Esophagus muscularis mucosa (tissue), 4 donors: Measurements from ENCODE around the gene DYTN. TPM values are rescaled to one million over a fixed set of nuclear protein-coding genes. Genes with fewer than 3 reads are reported as not detected.

Experiments
- DNase-seq: peaks from one replicate; pipeline ENCODE4 v3.0.0-alpha.2; 2017; ENCODE audit errors: extremely low spot score
- H3K27ac ChIP-seq, 4 donors: fragments of 200-600 bp; sonication (generic); replicated peaks in 1 of 4; 1 replicate in 3 of 4; 2 replicates in 1 of 4; pipeline ENCODE4 v1.5.1; 2016 to 2019; ENCODE audit warnings: mild to moderate bottlenecking in 1 of 4
- H3K27me3 ChIP-seq, 4 donors: fragments of 200-600 bp; sonication (generic); one replicate each; pipeline versions ENCODE4 v1.5.1 to v1.6.0; 2016 to 2019
- H3K36me3 ChIP-seq, 4 donors: fragments of 200-600 bp; sonication (generic); one replicate each; pipeline ENCODE4 v1.5.1; 2016 to 2019
- H3K4me1 ChIP-seq, 4 donors: fragments of 200-600 bp; sonication (generic); one replicate each; pipeline ENCODE4 v1.5.1; 2016 to 2019
- H3K4me3 ChIP-seq, 4 donors: fragments of 200-600 bp; sonication (generic); 1 replicate in 2 of 4; 2 replicates in 2 of 4; pipeline ENCODE4 v1.5.1; 2016 to 2019; ENCODE audit warnings: mild to moderate bottlenecking in 4 of 4, moderate library complexity in 1 of 4
- H3K9me3 ChIP-seq, 4 donors: fragments of 200-600 bp; sonication (generic); 1 replicate in 3 of 4; 2 replicates in 1 of 4; pipeline ENCODE4 v1.5.1; 2016 to 2019
- CTCF ChIP-seq, 3 experiments: fragments of 200-600 bp in 2 of 3; fragments of 450-650 bp in 1 of 3; sonication (generic) in 2 of 3; IDR thresholded peaks; one replicate each; pipeline ENCODE4 v1.5.1; 2017 to 2019; ENCODE audit warnings: antibody characterized with exemption in 3 of 3, mild to moderate bottlenecking in 2 of 3, moderate library complexity in 1 of 3
- EP300 ChIP-seq: sonication (generic); formaldehyde crosslinking; IDR thresholded peaks from one replicate; pipeline ENCODE4 v1.6.1; 2017; ENCODE audit warnings: antibody characterized with exemption
- POLR2A ChIP-seq: fragments of 450-650 bp; IDR thresholded peaks from one replicate; pipeline ENCODE4 v1.6.1; 2017; ENCODE audit warnings: antibody characterized with exemption, moderate library complexity, mild to moderate bottlenecking, low read depth
- POLR2AphosphoS5 ChIP-seq, 2 donors: sonication (generic); formaldehyde crosslinking; IDR thresholded peaks; one replicate each; pipeline ENCODE4 v1.6.1; 2017; ENCODE audit warnings: antibody characterized with exemption in 2 of 2
- WGBS: methylation state at CpG from one replicate; pipeline ENCODE4 v1.1.5; 2018; 5-methylcytosine and 5-hydroxymethylcytosine counted together
- intact Hi-C: fragments of 100-400 bp; cut with DNase I; formaldehyde crosslinking; loops from one replicate; pipeline ENCODE4 v1.15.1; 2023
- total RNA-seq, 4 donors: library from RNA; depleted of rRNA; stranded (reverse); fragments of >200 nt; gene quantifications; one replicate each; pipeline versions ENCODE4 v1.1.0 to v1.2.1, GENCODE V29; 2016

Gene DYTN
- total RNA-seq, 4 donors from 2014 or later = not detected

- Histone ChIP-seq H3K27me3 (peaks cover 0 to 12% (median 0%) of the 10 kb centered on the region in 4 donors), H3K4me1 (no peaks in the 10 kb centered on the region), H3K36me3 (no peaks in the 10 kb centered on the region), H3K27ac (no peak overlapping the region), H3K9me3 (no peaks in the 10 kb centered on the region), H3K4me3 (no peak overlapping the region)
- WGBS = 66% methylated on average over 1 of the region's 1 CpG
- DNase-seq = no peak
- intact Hi-C loops = no loop called here
- no peak for TF ChIP-seq POLR2AphosphoS5 (IDR thresholded peaks at IDR 0.05)
- no peak for TF ChIP-seq EP300
- TF ChIP-seq POLR2A = no peak
- no peak for TF ChIP-seq CTCF (IDR thresholded peaks at IDR 0.05)
Measured at GRCh38 chr2:206647985-206648384, 70.2 kb downstream of the DYTN start.

- intact Hi-C loops = no loop called here
- 5% methylated on average over 13 of the region's 56 CpGs for WGBS
- DNase-seq = no peak
Measured at GRCh38 chr2:206642075-206643025, 75.8 kb downstream of the DYTN start, which contains the start of gene FAM237A. Gene FAM237A (plus strand): TSS chr2:206642487. CDS start chr2:206644237, 1,750 bp downstream.

GRCh38 chr2:206641226-206641625 is 77.0 kb downstream of the DYTN start:
- 50% methylated on average over 3 of the region's 3 CpGs for WGBS
- Histone ChIP-seq H3K4me3 (no peak overlapping the region), H3K27ac (no peak overlapping the region), H3K36me3 (no peaks in the 10 kb centered on the region), H3K4me1 (peaks cover 0 to 9% (median 2%) of the 10 kb centered on the region in 4 donors), H3K27me3 (peaks cover 0 to 49% (median 14%) of the 10 kb centered on the region in 4 donors), H3K9me3 (no peaks in the 10 kb centered on the region)
- no peak for DNase-seq
- no peak for TF ChIP-seq EP300
- TF ChIP-seq POLR2A = no peak
- no peak for TF ChIP-seq CTCF (IDR thresholded peaks at IDR 0.05)
- TF ChIP-seq POLR2AphosphoS5 (IDR thresholded peaks at IDR 0.05) = no peak
- intact Hi-C loops = no loop called here

More at GRCh38 chr2:206642075-206643025, 75.8 kb downstream of the DYTN start, which contains the start of gene FAM237A:
- Histone ChIP-seq H3K36me3 (no peaks in the 10 kb centered on the region), H3K4me1 (peaks cover 0 to 9% (median 2%) of the 10 kb centered on the region in 4 donors), H3K4me3 (no peak within 1 kb of the TSS), H3K9me3 (no peaks in the 10 kb centered on the region), H3K27ac (no peak within 1 kb of the TSS), H3K27me3 (peaks cover 0 to 49% (median 14%) of the 10 kb centered on the region in 4 donors)
- TF ChIP-seq CTCF (IDR thresholded peaks at IDR 0.05) (no peak), POLR2A (no peak), POLR2AphosphoS5 (IDR thresholded peaks at IDR 0.05) (no peak), EP300 (no peak)

- 36% methylated on average over 2 of the region's 2 CpGs for WGBS
- no peak for DNase-seq
Measured at GRCh38 chr2:206639636-206640035, 78.6 kb downstream of the DYTN start.

GRCh38 chr2:206635015-206635414 is 83.2 kb downstream of the DYTN start:
- DNase-seq = no peak
- H3K27me3 ChIP-seq = peaks cover 0 to 12% (median 0%) of the 10 kb centered on the region in 4 donors
- intact Hi-C loops = no loop called here
- H3K36me3 ChIP-seq = no peaks in the 10 kb centered on the region
- no peaks in the 10 kb centered on the region for H3K9me3 ChIP-seq
- H3K4me1 ChIP-seq = no peaks in the 10 kb centered on the region
- TF ChIP-seq POLR2A (no peak), POLR2AphosphoS5 (IDR thresholded peaks at IDR 0.05) (no peak), EP300 (no peak), CTCF (IDR thresholded peaks at IDR 0.05) (no peak)
- H3K27ac ChIP-seq = no peak overlapping the region
- no peak overlapping the region for H3K4me3 ChIP-seq
- WGBS = 84% methylated on average over 1 of the region's 1 CpG

More at GRCh38 chr2:206639636-206640035, 78.6 kb downstream of the DYTN start:
- no peaks in the 10 kb centered on the region for H3K9me3 ChIP-seq
- H3K4me3 ChIP-seq = no peak overlapping the region
- peaks cover 0 to 9% (median 2%) of the 10 kb centered on the region in 4 donors for H3K4me1 ChIP-seq
- intact Hi-C loops = no loop called here
- H3K27me3 ChIP-seq = peaks cover 0 to 49% (median 14%) of the 10 kb centered on the region in 4 donors
- no peak for TF ChIP-seq POLR2AphosphoS5 (IDR thresholded peaks at IDR 0.05)
- H3K36me3 ChIP-seq = no peaks in the 10 kb centered on the region
- no peak overlapping the region for H3K27ac ChIP-seq
